Neural progenitor cell (in vitro differentiated cells): ENCODE results near the gene MSRB2. TPM values are rescaled to one million over a fixed set of nuclear protein-coding genes. Genes with fewer than 3 reads are reported as not detected.

Experiments used
- DNase-seq: peaks from one replicate; pipeline ENCODE4 v3.0.0-alpha.2; 2016; ENCODE audit warnings: low spot score
- H2AFZ ChIP-seq: fragments of 200-600 bp; sonication (generic); replicated peaks from 2 replicates; pipeline ENCODE4 v1.6.1; 2016; ENCODE audit warnings: antibody characterized with exemption
- H3F3A ChIP-seq: fragments of 200-600 bp; sonication (generic); 2 replicates; pipeline ENCODE4 v1.6.1; 2016; ENCODE audit warnings: antibody characterized with exemption, low read depth
- H3K27ac ChIP-seq: fragments of 200-600 bp; sonication (generic); 2 replicates; pipeline ENCODE4 v1.5.1; 2016; ENCODE audit warnings: mild to moderate bottlenecking
- H3K27me3 ChIP-seq: fragments of 200-600 bp; sonication (generic); 2 replicates; pipeline ENCODE4 v1.6.1; 2016; ENCODE audit warnings: mild to moderate bottlenecking, moderate library complexity
- H3K36me3 ChIP-seq: fragments of 200-600 bp; sonication (generic); 2 replicates; pipeline ENCODE4 v1.5.1; 2016
- H3K4me1 ChIP-seq: fragments of 200-600 bp; sonication (generic); 2 replicates; pipeline ENCODE4 v1.6.1; 2016; ENCODE audit warnings: mixed run types
- H3K4me2 ChIP-seq: fragments of 200-600 bp; sonication (generic); 2 replicates; pipeline ENCODE4 v1.6.1; 2016
- H3K4me3 ChIP-seq: fragments of 200-600 bp; sonication (generic); 2 replicates; pipeline ENCODE4 v1.5.1; 2016
- H3K79me2 ChIP-seq: fragments of 200-600 bp; sonication (generic); 2 replicates; pipeline ENCODE4 v1.6.1; 2016; ENCODE audit warnings: low read depth
- H3K9ac ChIP-seq: fragments of 200-600 bp; sonication (generic); 2 replicates; pipeline ENCODE4 v1.6.1; 2016
- H3K9me3 ChIP-seq: fragments of 200-600 bp; sonication (generic); 2 replicates; pipeline ENCODE4 v1.5.1; 2016; ENCODE audit warnings: low read depth
- H4K20me1 ChIP-seq: fragments of 200-600 bp; sonication (generic); 2 replicates; pipeline ENCODE4 v1.6.1; 2016; ENCODE audit warnings: low read depth
- H3K27ac Mint-ChIP-seq: 3 replicates; pipeline ENCODE4 v1.8.0; 2021; ENCODE audit warnings: mixed read lengths
- H3K27me3 Mint-ChIP-seq: 2 replicates; pipeline ENCODE4 v1.8.0; 2022; ENCODE audit warnings: low read depth, mild to moderate bottlenecking, inconsistent platforms, moderate library complexity, mixed read lengths; ENCODE audit not compliant: insufficient read depth
- H3K36me3 Mint-ChIP-seq: 3 replicates; pipeline ENCODE4 v1.8.0; 2021; ENCODE audit warnings: mixed read lengths
- H3K4me1 Mint-ChIP-seq: 3 replicates; pipeline ENCODE4 v1.8.0; 2021; ENCODE audit warnings: mixed read lengths
- H3K4me3 Mint-ChIP-seq: 3 replicates; pipeline ENCODE4 v1.8.0; 2021; ENCODE audit warnings: mild to moderate bottlenecking, moderate library complexity, mixed read lengths
- H3K9me3 Mint-ChIP-seq: 3 replicates; pipeline ENCODE4 v1.8.0; 2020; ENCODE audit warnings: mixed read lengths
- EZH2 ChIP-seq: fragments of 200-600 bp; sonication (generic); IDR thresholded peaks from 2 replicates; pipeline ENCODE4 v1.6.1; 2017; ENCODE audit warnings: antibody characterized with exemption, mild to moderate bottlenecking, moderate library complexity
- EZH2phosphoT487 ChIP-seq: fragments of 200-600 bp; sonication (generic); IDR thresholded peaks from 2 replicates; pipeline ENCODE4 v1.6.1; 2017; ENCODE audit warnings: antibody characterized with exemption
- total RNA-seq: library from RNA; depleted of rRNA; stranded (reverse); fragments of >200 nt; gene quantifications from 2 replicates; pipeline ENCODE4 v1.2.3, GENCODE V29; 2015; ENCODE audit warnings: low replicate concordance
- TF ChIP-seq, protein P1 (sequence below): fragments of 200-600 bp; sonication (generic); IDR thresholded peaks from 2 replicates; pipeline ENCODE4 v1.5.1; 2017; ENCODE audit warnings: antibody characterized with exemption, mild to moderate bottlenecking

MSRB2 gene
- total RNA-seq, 1 donor from 2014 or later: 15.2 TPM

DNA sequence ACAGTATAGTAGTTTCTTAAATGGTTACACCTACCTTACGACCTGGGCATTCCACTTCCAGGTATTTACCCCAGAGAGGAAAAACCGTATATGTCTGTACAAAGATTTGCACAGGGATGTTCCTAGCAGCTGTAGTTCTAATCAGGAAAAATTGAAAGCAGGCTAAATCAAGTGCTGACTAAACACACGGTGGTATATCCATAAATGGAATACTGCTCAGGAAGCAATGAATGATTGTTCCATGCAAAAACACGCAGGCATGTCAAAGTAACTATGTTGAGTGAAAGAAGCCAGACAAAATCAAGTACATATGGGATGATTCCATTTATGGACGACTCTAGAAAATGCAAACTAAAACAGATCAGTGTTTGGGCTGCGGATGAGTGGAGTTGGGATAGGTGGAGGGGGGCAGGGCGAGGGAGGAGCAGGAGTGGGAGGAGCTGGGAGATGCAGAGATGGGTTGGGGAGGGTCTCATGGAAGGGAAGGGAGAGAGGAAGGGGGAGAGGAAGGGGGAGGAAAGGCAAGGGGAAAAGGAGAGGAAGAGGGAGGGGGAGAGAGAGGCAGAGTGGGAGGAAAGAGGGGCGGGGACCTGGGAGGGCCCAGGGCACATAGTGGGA lies 484 bp upstream of the MSRB2 start:
- Mint-ChIP-seq H3K27me3 (no peaks in the 10 kb centered on the region), H3K4me3 (peak overlapping the region; percentile 80), H3K9me3 (peaks cover 14% of the 10 kb centered on the region), H3K36me3 (peaks cover 14% of the 10 kb centered on the region), H3K4me1 (peaks cover 18% of the 10 kb centered on the region), H3K27ac (peak overlapping the region; percentile 18)
- no peaks in the 10 kb centered on the region for H3K9me3 ChIP-seq
- H3K36me3 ChIP-seq: no peaks in the 10 kb centered on the region
- no peak overlapping the region for H3K27ac ChIP-seq
- peaks cover under 1% of the 10 kb centered on the region for H4K20me1 ChIP-seq
- H3K79me2 ChIP-seq: peaks cover 22% of the 10 kb centered on the region
- H3K9ac ChIP-seq: no peak overlapping the region
- H3K4me3 ChIP-seq: no peak overlapping the region
- no peak overlapping the region for H3K4me2 ChIP-seq
- peaks cover 17% of the 10 kb centered on the region for H3K4me1 ChIP-seq
- DNase-seq: no peak
- no peaks in the 10 kb centered on the region for H3K27me3 ChIP-seq
- H2AFZ ChIP-seq: no peak overlapping the region
- H3F3A ChIP-seq: peaks cover 17% of the 10 kb centered on the region
- no peak for TF ChIP-seq EZH2
- TF ChIP-seq EZH2phosphoT487: no peak
- TF ChIP-seq, protein P1, sequence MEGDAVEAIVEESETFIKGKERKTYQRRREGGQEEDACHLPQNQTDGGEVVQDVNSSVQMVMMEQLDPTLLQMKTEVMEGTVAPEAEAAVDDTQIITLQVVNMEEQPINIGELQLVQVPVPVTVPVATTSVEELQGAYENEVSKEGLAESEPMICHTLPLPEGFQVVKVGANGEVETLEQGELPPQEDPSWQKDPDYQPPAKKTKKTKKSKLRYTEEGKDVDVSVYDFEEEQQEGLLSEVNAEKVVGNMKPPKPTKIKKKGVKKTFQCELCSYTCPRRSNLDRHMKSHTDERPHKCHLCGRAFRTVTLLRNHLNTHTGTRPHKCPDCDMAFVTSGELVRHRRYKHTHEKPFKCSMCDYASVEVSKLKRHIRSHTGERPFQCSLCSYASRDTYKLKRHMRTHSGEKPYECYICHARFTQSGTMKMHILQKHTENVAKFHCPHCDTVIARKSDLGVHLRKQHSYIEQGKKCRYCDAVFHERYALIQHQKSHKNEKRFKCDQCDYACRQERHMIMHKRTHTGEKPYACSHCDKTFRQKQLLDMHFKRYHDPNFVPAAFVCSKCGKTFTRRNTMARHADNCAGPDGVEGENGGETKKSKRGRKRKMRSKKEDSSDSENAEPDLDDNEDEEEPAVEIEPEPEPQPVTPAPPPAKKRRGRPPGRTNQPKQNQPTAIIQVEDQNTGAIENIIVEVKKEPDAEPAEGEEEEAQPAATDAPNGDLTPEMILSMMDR: no peak

DNA sequence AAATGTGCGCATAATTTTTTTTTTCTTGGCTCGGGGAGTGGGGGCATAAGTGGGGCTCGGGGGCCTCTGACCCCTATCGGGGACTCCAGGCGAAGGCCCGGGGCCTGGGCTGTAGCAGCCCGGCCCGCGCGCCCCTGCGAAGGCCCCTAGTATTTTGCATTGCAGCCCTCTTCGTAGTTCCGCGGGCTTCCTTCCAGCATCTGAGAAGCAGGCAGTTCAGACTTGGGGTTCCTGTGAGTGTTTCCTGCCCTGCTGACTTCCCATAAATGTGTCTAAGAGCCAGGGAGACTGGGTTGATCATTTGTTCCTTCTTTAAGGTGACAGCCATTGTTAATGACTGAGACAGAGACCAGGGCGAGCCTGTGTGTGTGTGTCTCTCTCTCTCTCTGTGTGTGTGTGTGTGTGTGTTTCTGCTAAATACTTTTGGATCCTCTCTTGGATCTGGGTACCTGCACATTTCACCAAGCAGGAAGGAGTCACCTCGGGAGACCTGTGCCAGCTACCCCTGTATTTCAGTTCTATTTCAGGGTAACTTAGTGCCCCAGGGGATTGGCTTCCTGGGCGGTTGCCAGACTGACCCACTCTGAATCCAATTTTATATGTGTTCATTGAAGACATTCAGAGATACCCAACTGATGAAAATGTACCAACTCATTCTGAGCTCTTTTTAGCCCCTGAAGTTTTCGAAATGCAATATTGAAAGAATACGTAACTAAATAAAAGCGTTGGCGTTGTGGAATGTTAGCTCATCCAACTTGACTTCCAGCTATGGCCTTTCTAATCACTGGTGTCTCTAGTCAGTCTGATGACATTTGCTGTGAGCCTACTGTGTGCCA lies 805 bp downstream of the MSRB2 start:
- peak overlapping the region; percentile 89 for H3K4me2 ChIP-seq
- peak overlapping the region; percentile 38 for H3K27ac ChIP-seq
- peak overlapping the region; percentile 86 for H3K4me3 ChIP-seq
- Mint-ChIP-seq H3K4me1 (peaks cover 18% of the 10 kb centered on the region), H3K4me3 (peak overlapping the region; percentile 95), H3K27me3 (no peaks in the 10 kb centered on the region), H3K27ac (peak overlapping the region; percentile 82), H3K36me3 (peaks cover 26% of the 10 kb centered on the region), H3K9me3 (peaks cover 26% of the 10 kb centered on the region)
- H3K9me3 ChIP-seq: no peaks in the 10 kb centered on the region
- H3K4me1 ChIP-seq: peaks cover 21% of the 10 kb centered on the region
- no peaks in the 10 kb centered on the region for H3K36me3 ChIP-seq
- peak overlapping the region; percentile 76 for H2AFZ ChIP-seq
- H3K27me3 ChIP-seq: no peaks in the 10 kb centered on the region
- TF ChIP-seq, protein P1: no peak
- TF ChIP-seq EZH2: peak; percentile 26
- DNase-seq: peak; percentile 54
- H4K20me1 ChIP-seq: peaks cover 4% of the 10 kb centered on the region
- peak overlapping the region; percentile 47 for H3K9ac ChIP-seq
- peaks cover 22% of the 10 kb centered on the region for H3K79me2 ChIP-seq
- peaks cover 20% of the 10 kb centered on the region for H3F3A ChIP-seq

DNA sequence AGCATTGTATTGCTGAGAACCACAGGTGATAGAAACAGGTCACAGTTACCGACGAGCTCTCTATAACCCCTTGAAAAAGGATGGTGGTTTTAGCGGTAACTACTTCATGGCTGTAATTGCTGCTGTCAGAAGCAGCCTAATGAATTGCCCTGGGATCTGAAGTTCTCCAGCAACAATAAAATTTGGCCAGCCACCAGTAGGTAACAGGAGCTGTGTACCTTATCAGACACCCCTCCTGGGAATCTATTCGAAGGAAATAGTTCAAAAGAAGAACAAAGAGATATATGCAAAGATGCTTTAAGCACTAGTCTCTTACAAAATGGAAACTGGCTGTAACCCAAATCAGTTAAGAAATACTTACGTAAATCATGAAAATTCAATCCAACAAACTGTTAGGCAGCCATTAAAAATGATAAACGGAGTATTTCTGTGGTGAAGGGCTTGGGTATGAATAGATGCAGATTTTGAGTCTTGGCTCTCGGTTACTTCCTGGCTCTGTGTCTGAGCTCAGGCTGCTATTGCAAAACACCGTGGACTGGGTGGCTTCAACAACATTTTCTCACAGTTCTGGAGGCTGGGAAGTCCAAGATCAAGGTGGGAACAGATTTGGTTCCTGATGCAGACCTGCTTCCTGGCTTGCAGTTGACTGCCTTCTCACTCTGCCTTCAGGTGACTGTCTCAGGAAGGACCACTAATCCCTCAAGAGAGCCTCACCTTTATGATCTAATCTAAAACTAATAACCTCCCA lies 1.6 kb downstream of the MSRB2 start:
- Mint-ChIP-seq H3K9me3 (peaks cover 27% of the 10 kb centered on the region), H3K4me3 (peak overlapping the region; percentile 95), H3K36me3 (peaks cover 31% of the 10 kb centered on the region), H3K27ac (no peak overlapping the region), H3K27me3 (no peaks in the 10 kb centered on the region), H3K4me1 (peaks cover 18% of the 10 kb centered on the region)
- H4K20me1 ChIP-seq: peaks cover 4% of the 10 kb centered on the region
- peaks cover 21% of the 10 kb centered on the region for H3K4me1 ChIP-seq
- no peak overlapping the region for H3K27ac ChIP-seq
- no peak overlapping the region for H2AFZ ChIP-seq
- H3K4me3 ChIP-seq: peak overlapping the region; percentile 86
- no peaks in the 10 kb centered on the region for H3K27me3 ChIP-seq
- TF ChIP-seq, protein P1: no peak
- H3K79me2 ChIP-seq: peaks cover 25% of the 10 kb centered on the region
- peak overlapping the region; percentile 89 for H3K4me2 ChIP-seq
- DNase-seq: no peak
- H3K9me3 ChIP-seq: no peaks in the 10 kb centered on the region
- no peaks in the 10 kb centered on the region for H3K36me3 ChIP-seq
- no peak overlapping the region for H3K9ac ChIP-seq
- peaks cover 20% of the 10 kb centered on the region for H3F3A ChIP-seq
